Mucosa of descending colon (tissue), 3 donors: Measurements from ENCODE around the gene PAFAH2. TPM values are rescaled to one million over a fixed set of nuclear protein-coding genes. Genes with fewer than 3 reads are reported as not detected.
"Not testable (repeated sequence)": the region's sequence is repeated elsewhere in the genome, so short reads cannot be mapped to it uniquely, and the experiment has no call there.

Experiments used
- ATAC-seq: fragments of 200-7000 bp; cut with Tn5 transposase; one replicate; pipeline ENCODE4 v1.9.1; 2020; ENCODE audit warnings: mild to moderate bottlenecking, moderate library complexity
- DNase-seq, 3 donors: peaks; one replicate each; pipeline ENCODE4 v3.0.0-alpha.2; 2020
- H3K36me3 ChIP-seq: fragments of 200-600 bp; one replicate; pipeline ENCODE4 v1.8.0; 2021; ENCODE audit warnings: low read depth, mild to moderate bottlenecking
- H3K4me1 ChIP-seq: fragments of 200-600 bp; one replicate; pipeline ENCODE4 v1.8.0; 2021; ENCODE audit warnings: low read depth, mild to moderate bottlenecking
- H3K4me3 ChIP-seq: fragments of 200-600 bp; one replicate; pipeline ENCODE4 v1.8.0; 2021; ENCODE audit warnings: mild to moderate bottlenecking
- H3K9me3 ChIP-seq: fragments of 200-600 bp; one replicate; pipeline ENCODE4 v1.8.0; 2021; ENCODE audit warnings: mild to moderate bottlenecking
- CTCF ChIP-seq: fragments of 200-600 bp; IDR thresholded peaks from one replicate; pipeline ENCODE4 v1.8.0; 2022; ENCODE audit warnings: antibody characterized with exemption, mild to moderate bottlenecking
- intact Hi-C, 2 donors: fragments of 100-400 bp; cut with DNase I in 1 of 2; cut with micrococcal nuclease in 1 of 2; formaldehyde crosslinking; loops; one replicate each; pipeline versions ENCODE4 v1.11.0 to v1.11.1; 2022; cut with DNase I, micrococcal nuclease
- total RNA-seq, 3 donors: library from RNA; stranded (reverse); fragmentation: NEBNext Ultra II Directional in 2 of 3; extraction: Animal tissue kit (Norgen Biotek cat#: 25700) in 2 of 3; gene quantifications; one replicate each; pipeline versions ENCODE4 v1.2.1 to v1.2.4, GENCODE V29; 2021 to 2023
- donor health status: DM: no; HTN: no; CAD: no; lungs with moderate emphysema.
- donor health status: DM: no; HTN: no; CAD: no.
- donor health status: DM: no; HTN: yes; CAD: no.

The PAFAH2 gene
- total RNA-seq, 3 donors from 2014 or later, result 25.8 to 51.8 (median 38.0) TPM

GRCh38 chr1:25989440-25990234 lies 8.2 kb downstream of the PAFAH2 start:
- intact Hi-C loops, result no loop called here
- DNase-seq (no peak), ATAC-seq (no peak)
- no peaks in the 10 kb centered on the region for H3K36me3 ChIP-seq
- H3K9me3 ChIP-seq, result no peaks in the 10 kb centered on the region
- no peak for TF ChIP-seq CTCF
- no peak overlapping the region for H3K4me3 ChIP-seq
- H3K4me1 ChIP-seq, result no peaks in the 10 kb centered on the region

- Histone ChIP-seq H3K9me3 (no peaks in the 10 kb centered on the region), H3K4me1 (no peaks in the 10 kb centered on the region), H3K36me3 (no peaks in the 10 kb centered on the region), H3K4me3 (no peak overlapping the region)
- DNase-seq (no peak), ATAC-seq (no peak)
- intact Hi-C loops, result no loop called here
- no peak for TF ChIP-seq CTCF
These were observed 9.9 kb downstream of the PAFAH2 start for GRCh38 chr1:25987951-25988350.

DNA sequence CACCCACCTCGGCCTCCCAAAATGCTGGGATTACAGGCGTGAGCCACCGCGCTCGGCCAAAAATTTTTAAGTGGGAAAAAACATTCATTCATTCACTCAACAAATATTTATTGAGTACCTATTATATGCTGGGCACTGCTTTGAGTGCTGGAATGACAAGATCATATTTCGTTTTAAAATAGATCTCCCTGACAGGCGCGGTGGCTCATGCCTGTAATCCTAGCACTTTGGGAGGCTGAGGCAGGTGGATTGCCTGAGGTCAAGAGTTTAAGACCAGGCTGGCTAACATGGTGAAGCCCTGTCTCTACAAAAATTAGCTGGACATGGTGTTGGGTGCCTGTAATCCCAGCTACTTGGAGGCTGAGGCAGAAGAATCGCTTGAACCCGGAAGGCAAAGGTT lies 11.1 kb downstream of the PAFAH2 start:
- DNase-seq, H3K4me1 ChIP-seq, H3K36me3 ChIP-seq, ATAC-seq, intact Hi-C loops, H3K9me3 ChIP-seq, H3K4me3 ChIP-seq: not testable (repeated sequence)

DNA sequence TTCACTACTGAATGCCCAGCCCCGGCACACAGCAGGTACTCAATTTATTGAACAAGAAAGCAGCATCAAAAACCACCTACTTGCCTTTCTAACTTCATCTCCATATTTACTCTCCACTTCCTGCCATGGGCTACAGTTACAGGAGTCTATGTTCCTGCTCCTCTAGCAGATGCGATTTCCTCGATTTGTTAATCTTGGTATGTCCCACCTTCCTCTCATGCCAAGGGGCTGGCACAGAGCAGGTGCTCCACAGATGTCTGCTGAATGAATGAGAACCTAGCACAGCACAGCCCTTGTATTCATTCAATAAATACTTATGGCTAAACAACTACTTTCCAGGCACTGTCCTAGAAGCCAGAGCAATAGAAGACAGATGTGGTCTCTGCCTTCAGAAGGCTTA lies 12.2 kb downstream of the PAFAH2 start:
- intact Hi-C loops, result no loop called here
- no peak for TF ChIP-seq CTCF
- ATAC-seq, result no peak
- Histone ChIP-seq H3K4me1 (no peaks in the 10 kb centered on the region), H3K4me3 (no peak overlapping the region), H3K9me3 (no peaks in the 10 kb centered on the region), H3K36me3 (no peaks in the 10 kb centered on the region)
- DNase-seq, result no peak

DNA sequence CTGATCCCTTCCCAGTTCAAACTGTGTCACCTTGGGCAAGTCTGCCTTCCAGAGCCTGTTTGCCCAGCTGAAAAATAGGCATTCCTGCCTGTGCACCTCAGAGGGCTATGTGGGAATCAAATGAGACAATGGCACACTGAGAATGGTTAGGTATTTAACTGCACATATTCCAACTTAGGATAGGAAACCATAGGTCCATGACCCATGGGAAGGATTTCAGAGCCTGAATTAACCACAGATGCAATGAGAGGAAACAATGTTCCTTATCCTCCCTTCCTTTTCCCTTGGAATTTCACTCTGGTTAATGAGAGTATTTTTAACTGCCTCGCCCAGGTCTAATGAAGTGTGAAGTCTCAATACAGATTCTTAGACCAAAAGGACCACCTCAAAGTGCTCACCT lies 12.7 kb downstream of the PAFAH2 start:
- no peaks in the 10 kb centered on the region for H3K36me3 ChIP-seq
- intact Hi-C loops, result no loop called here
- DNase-seq (no peak), ATAC-seq (no peak)
- H3K4me1 ChIP-seq, result no peaks in the 10 kb centered on the region
- H3K9me3 ChIP-seq, result no peaks in the 10 kb centered on the region
- H3K4me3 ChIP-seq, result no peak overlapping the region
- no peak for TF ChIP-seq CTCF

- no peak for TF ChIP-seq CTCF
- ATAC-seq (no peak), DNase-seq (no peak)
- intact Hi-C loops, result no loop called here
- Histone ChIP-seq H3K4me3 (no peak overlapping the region), H3K36me3 (no peaks in the 10 kb centered on the region), H3K4me1 (no peaks in the 10 kb centered on the region), H3K9me3 (no peaks in the 10 kb centered on the region)
These were observed 18.7 kb downstream of the PAFAH2 start for GRCh38 chr1:25979210-25979609.
